GM19043 (cell line): ENCODE measurements around the gene RFWD3.
A peak's percentile ranks its signal among the peaks of the same experiment; 100 is the strongest.

Experiments
- ATAC-seq: cut with Tn5 transposase; IDR thresholded peaks from one replicate; pipeline ENCODE4 v1.9.1; 2021; ENCODE audit warnings: low read depth; ENCODE audit not compliant: unreplicated experiment

The RFWD3 gene

DNA sequence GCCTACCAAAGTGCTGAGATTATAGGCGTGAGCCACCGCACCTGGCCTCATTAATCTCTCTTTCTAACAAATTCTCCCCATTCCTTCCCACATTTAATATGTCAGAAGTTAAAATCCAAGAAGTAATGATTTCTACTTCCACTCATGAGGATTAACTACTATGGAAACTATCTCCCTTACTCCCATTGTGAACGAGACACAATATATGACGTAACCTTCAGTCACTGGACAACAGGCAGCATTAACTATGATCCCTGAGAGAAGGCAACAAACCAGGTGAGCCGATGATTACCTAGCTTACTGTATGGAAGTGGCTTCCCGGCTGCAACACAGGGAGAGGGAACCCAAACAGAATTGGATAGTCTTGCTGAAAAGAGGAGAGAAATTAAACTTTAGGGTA lies 79.7 kb downstream of the RFWD3 start:
- ATAC-seq = no peak

- no peak for ATAC-seq
These were observed 80.7 kb downstream of the RFWD3 start for GRCh38 chr16:74585846-74586443.

DNA sequence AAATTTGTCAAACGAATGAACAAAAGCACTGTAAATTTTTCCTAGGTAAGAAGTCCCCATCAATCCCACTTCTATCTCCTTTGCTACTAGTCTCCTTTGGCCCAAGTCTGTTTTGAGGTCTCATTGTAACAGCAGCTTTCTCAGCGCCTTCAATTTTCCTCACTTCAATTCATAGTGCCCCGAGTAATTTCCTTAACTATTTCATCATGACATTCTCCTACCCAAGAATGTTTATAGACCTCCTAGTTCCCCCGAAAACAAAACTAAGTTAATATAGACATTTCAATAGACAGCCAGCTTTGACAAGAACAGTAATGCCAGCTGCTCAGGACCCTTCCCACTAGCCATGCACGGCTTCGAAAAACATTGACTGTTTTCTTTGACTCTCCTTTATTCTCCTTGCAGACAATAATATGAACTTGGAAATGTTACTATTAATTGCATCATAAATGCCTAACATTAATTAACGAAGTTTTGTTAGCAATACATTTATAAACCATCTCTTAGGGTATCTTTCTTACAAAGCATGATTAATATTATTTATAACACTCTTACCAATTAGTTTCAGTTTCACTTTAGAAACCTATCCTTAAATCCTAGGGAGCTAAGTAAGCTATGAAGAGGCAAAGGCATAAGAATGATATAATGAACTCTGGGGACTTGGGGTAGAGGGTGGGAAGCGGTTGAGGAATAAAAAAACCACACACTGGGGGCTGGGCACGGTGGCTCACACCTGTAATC lies 82.6 kb downstream of the RFWD3 start:
- no peak for ATAC-seq

DNA sequence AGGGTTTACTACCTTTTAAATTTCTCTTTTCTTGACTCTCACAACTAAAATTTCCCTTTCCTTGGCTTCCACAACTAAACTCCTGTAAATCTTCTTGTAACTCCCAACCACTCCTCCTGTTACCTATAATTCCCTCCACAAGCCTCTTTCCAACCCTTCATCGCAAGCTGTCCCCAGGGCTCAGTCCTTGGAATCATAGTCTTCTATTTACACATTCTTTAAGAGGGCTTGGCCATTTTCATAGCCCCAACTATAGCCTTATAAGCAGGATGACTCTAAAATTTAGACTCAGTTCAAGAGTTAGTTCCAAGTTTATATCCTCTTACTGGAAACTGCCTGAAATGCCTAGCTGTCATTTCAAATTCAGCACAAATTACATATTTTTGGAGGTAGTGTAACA lies 83.7 kb downstream of the RFWD3 start:
- ATAC-seq = no peak

DNA sequence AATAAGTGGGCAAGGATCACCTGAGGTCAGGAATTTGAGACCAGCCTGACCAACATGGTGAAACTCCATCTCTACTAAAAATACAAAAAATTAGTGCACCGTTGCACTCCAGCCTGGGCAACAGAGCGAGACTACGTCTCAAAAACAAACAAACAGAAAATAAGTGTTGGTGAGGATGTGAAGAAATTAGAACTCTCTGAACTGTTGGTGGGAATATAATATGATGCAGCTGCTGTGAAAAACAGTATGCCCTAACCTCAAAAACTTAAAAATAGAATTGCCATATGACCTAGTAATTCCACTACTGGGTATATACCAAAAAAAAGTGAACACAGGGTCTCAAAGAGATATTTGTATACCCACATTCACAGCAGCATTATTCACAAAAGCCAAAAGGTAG lies 85.8 kb downstream of the RFWD3 start:
- peak; percentile 48 for ATAC-seq

DNA sequence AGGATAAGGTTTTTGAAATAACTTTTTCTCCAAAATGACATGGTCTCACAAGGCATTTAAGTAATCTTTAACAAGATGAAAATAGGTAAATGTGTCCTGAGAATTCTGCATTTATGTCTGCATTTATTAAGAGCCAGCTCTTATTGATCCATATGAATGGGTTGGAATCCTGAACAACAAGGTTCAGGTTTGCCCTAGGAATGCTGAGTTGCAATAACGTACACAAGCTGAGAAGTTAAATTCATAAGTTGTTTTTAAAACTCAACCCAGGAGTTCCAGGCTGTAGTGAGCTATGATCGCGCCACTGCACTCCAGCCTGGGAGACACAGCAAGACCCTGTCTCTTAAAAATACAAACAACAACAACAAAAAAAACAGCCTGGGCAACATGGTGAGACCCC lies 87.8 kb downstream of the RFWD3 start:
- ATAC-seq = no peak

DNA sequence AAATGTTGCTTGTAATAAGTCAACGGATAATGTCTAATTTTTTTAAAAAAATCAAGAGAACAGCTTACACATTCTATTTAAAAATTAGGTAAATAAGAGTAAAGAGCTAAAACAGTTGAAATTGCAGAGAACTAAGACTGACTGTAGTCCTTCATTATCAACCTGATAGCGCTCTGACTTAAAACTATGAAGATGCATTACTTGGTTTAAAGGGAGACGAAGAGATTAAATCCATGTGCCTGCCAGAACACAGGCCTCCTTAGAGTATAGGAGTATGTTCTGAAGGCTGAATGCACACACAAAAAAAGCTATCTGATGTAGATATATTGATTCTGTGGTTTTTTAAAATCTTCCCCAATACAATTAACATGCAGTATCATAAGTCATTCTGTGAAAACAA lies 88.2 kb downstream of the RFWD3 start:
- ATAC-seq = no peak

GRCh38 chr16:74577882-74578366 lies 88.8 kb downstream of the RFWD3 start:
- ATAC-seq = no peak

DNA sequence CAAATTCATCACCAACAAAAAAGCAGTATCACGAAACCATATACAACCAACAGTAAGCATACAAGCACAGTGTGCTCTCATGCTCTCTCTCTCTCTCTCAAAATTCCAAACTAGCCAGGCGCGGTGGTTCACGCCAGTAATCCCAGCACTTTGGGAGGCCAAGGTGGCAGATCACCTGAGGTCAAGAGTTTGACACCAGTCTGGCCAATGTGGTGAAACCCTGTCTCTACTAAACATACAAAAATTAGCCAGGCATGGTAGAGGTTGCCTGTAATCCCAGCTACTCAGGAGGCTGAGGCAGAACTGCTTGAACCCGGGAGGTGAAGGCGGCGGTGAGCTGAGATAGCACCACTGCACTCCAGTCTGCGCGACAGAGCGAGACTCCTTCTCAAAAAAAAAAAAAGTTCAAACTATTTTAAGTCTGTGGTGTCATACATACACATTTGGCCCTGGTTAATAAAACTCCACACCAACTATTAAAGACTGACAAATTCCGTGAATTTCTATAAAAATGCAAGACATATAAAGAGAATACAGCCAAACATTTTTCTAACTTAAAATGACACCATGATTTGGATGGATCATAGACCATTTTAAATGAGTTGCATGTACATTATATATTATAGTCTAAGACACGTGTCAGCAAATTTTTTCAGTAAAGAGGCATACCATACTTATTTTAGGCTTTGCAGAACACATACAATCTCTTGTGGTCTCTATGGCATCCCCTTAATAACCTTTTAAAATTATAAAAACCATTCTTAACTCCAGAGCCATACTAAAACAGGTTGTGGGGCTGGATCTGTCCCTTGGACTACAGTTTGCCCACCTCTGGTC lies 90.7 kb downstream of the RFWD3 start:
- ATAC-seq = no peak

- ATAC-seq = no peak
These were observed 91.4 kb downstream of the RFWD3 start for GRCh38 chr16:74575175-74575806.

DNA sequence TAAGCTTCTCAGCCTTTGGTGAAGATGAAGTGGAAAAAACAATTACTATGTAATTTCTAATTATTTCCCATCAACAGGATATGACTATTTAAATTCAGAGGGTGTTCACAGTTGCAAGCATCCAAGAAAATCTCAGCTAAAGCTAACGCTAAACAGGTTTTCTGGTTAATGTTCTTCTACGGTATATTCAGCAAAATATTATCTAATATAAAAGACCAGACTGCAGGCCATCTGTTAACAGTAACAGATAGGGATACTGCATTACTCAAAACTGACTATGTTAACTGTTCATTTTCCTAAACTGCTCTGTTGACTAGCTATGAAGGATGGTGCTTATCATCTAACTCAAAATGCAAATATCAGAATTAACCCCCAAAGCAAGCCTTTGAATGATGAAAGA lies 92.5 kb downstream of the RFWD3 start:
- ATAC-seq = no peak

DNA sequence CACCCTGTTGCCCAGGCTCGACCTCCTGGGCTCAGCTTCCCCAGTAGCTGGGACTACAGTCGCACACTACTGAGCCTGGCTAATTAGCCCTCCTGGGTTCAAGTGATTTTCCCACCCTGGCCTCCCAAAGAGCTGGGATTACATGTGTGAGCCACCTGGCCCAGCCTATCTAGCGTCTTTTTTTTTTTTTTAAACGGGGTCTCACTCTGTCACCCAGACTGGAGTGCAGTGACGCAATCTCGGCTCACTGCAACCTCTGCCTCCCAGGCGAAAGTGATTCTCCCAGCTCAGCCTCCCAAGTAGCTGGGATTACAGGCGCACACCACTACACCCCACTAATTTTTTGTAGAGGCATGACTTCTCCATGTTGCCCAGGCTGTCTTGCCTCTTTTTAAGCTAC lies 93.1 kb downstream of the RFWD3 start:
- ATAC-seq = no peak
